Activated CD8-positive, alpha-beta T cell treated with anti-CD3 and anti-CD28 coated beads, Interleukin-2, amount 10 ng/mL, durations not matched to agents 7 days and 5 days (primary cell): ENCODE results near the gene ADGRE2. TPM values are rescaled to one million over a fixed set of nuclear protein-coding genes. Genes with fewer than 3 reads are reported as not detected.

ENCODE experiments used
- ATAC-seq: fragments of 150-1000 bp; cut with Tn5 transposase; one replicate; pipeline ENCODE4 v1.10.0; 2021; ENCODE audit warnings: moderate library complexity
- CTCF ChIA-PET: fragments of 350-600 bp; sonication (Branson Sonifier 250); formaldehyde crosslinking; loops from one replicate; lab custom pipeline; 2021; ENCODE audit warnings: antibody characterized with exemption; lab: Charles Lee
- POLR2A ChIA-PET: fragments of 350-600 bp; sonication (Branson Sonifier 250); formaldehyde crosslinking; loops from one replicate; lab custom pipeline; 2021; ENCODE audit warnings: antibody characterized with exemption; lab: Charles Lee
- DNase-seq: peaks from one replicate; pipeline ENCODE4 v3.0.0-alpha.2; 2020
- H3K27ac Mint-ChIP-seq: one replicate; pipeline ENCODE4 v1.8.0; 2021; ENCODE audit warnings: mild to moderate bottlenecking, mixed read lengths
- H3K27me3 Mint-ChIP-seq: one replicate; pipeline ENCODE4 v1.8.0; 2021; ENCODE audit warnings: low read depth, mixed read lengths
- H3K36me3 Mint-ChIP-seq: one replicate; pipeline ENCODE4 v1.8.0; 2021; ENCODE audit warnings: low read depth, mixed read lengths
- H3K4me1 Mint-ChIP-seq: one replicate; pipeline ENCODE4 v1.8.0; 2021; ENCODE audit warnings: low read depth, mixed read lengths
- H3K4me3 Mint-ChIP-seq: one replicate; pipeline ENCODE4 v1.8.0; 2021; ENCODE audit warnings: mild to moderate bottlenecking, mixed read lengths
- H3K9me3 Mint-ChIP-seq: one replicate; pipeline ENCODE4 v1.8.0; 2022; ENCODE audit warnings: mixed read lengths; ENCODE audit not compliant: insufficient read depth
- total RNA-seq, 2 experiments: library from RNA; stranded (reverse); gene quantifications; one replicate each; pipeline ENCODE4 v1.2.3, GENCODE V29; 2021

The ADGRE2 gene
- total RNA-seq, 2 experiments from 2014 or later: 0.21 to 0.29 TPM

DNA sequence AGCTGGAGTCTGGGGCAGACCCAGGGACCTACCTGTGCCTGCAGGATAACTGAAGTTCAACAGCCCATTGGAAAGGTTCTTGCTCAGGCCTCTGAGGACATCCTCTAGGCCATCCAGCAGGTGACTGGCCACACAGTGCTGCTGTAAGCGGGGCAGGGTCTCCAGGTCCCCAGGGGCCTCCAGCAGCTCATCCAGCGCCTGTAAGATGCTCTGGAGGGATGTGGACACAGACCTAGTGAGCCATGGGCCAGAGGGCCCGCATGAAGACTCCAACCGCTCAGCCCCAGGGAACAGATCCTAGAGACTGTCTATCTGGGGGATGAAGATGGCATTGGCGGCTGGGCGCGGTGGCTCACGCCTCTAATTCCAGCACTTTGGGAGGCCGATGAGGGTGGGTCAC, 14.0 kb downstream of the ADGRE2 start:
- no peaks in the 10 kb centered on the region for H3K36me3 Mint-ChIP-seq
- ATAC-seq: no peak
- POLR2A ChIA-PET: no interaction called here
- CTCF ChIA-PET: no interaction called here
- H3K4me1 Mint-ChIP-seq: no peaks in the 10 kb centered on the region
- no peak overlapping the region for H3K4me3 Mint-ChIP-seq
- H3K9me3 Mint-ChIP-seq: no peaks in the 10 kb centered on the region
- DNase-seq: no peak
- H3K27ac Mint-ChIP-seq: no peak overlapping the region
- no peaks in the 10 kb centered on the region for H3K27me3 Mint-ChIP-seq

DNA sequence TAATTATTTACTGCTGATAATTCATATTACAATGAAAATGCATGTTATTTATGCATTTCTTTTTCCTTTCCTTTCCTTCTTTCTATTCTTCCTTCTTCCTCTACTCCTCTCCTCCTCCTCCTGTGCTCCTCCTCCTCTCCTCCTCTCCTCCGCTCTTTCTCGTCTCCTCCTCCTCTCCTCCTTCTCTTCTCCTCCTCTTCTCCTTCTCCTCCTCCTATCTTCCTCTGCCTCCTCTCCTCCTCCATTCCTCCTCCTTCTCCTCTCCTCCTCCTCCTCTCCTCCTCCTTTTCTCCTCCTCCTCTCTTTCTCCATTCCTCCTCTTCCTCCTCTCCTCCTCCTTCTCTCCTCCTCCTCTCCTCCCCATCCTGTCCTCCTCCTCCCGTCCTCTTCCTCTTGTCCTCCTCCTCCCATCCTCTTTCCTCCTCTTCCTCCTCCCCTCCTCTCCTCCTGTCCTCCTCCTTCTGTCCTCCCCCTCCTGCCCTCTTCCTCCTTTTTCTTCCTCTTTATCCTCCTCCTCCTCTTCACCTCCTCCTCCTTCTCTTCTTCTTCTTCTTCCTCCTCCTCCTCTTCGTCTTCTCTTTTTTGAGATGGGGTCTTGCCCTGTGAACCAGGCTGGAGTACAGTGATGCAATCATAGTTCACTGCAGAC, 14.7 kb downstream of the ADGRE2 start:
- no peaks in the 10 kb centered on the region for H3K36me3 Mint-ChIP-seq
- POLR2A ChIA-PET: no interaction called here

DNA sequence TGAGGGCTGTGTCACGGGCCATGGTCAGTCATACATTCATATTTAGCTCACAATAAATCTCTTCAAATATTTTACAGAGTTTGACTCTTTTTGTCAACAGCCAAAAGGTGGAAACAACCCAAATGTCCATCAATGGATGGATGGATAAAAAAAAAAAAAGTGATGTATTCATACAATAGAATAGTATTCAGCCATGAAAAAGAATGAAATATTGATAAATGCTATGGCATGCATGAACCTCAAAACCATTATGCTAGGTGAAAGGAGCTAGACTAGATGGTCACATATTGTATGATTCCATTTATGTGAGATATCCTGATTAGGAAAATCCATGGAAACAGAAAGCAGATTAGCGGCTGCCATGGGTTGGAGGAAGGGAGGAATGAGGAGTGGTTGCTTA, 16.2 kb downstream of the ADGRE2 start:
- Mint-ChIP-seq H3K4me1 (no peaks in the 10 kb centered on the region), H3K27me3 (no peaks in the 10 kb centered on the region), H3K36me3 (no peaks in the 10 kb centered on the region), H3K9me3 (no peaks in the 10 kb centered on the region), H3K27ac (no peak overlapping the region), H3K4me3 (no peak overlapping the region)
- ChIA-PET CTCF (no interaction called here), POLR2A (no interaction called here)
- no peak for ATAC-seq
- DNase-seq: no peak

More for the DNA sequence above, 14.7 kb downstream of the ADGRE2 start:
- Mint-ChIP-seq H3K9me3 (no peaks in the 10 kb centered on the region), H3K4me1 (no peaks in the 10 kb centered on the region), H3K27ac (no peak overlapping the region), H3K4me3 (no peak overlapping the region), H3K27me3 (no peaks in the 10 kb centered on the region)
- DNase-seq: no peak
- ATAC-seq: no peak
- CTCF ChIA-PET: no interaction called here

DNA sequence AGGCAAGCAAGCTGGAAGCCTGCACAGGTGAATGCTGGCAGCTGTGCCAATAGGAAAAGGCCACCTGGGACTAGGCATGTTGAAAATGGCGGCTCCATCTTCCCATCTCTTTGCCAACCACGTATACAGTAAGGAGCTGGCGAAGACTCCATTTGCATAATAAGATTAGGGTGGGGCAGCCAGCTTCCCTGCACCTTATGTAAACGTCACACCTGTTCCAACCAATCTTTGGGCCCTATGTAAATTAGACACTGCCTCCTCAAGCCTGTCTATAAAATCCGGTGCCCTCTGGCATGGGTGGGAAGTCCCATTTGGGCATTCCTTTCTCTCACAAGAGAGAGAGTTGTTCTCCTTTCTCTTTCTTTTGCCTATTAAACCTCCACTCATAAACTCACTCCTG, 16.8 kb downstream of the ADGRE2 start:
- no peaks in the 10 kb centered on the region for H3K9me3 Mint-ChIP-seq
- ChIA-PET POLR2A (no interaction called here), CTCF (no interaction called here)
- no peak for ATAC-seq
- no peak for DNase-seq
- H3K4me3 Mint-ChIP-seq: no peak overlapping the region
- H3K27me3 Mint-ChIP-seq: no peaks in the 10 kb centered on the region
- H3K36me3 Mint-ChIP-seq: no peaks in the 10 kb centered on the region
- no peaks in the 10 kb centered on the region for H3K4me1 Mint-ChIP-seq
- H3K27ac Mint-ChIP-seq: no peak overlapping the region

DNA sequence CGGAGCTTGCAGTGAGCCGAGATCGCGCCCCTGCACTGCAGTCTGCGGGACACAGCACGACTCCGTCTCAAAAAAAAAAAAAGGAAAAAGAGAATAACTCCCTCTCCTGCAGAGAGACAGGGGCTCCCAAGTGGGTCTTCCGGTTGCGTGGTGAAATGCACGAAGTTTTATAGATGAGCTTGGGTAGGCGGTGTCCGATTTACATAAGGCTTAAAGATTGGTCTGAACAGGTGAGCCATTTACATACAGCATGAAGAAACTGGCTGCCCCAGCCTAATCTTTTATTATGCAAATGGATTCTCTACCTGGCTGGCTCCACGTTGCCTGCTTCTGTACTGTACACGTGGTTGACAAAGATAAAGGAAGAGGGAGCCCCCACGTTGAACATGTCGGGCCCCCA, 19.5 kb downstream of the ADGRE2 start:
- ChIA-PET CTCF (no interaction called here), POLR2A (no interaction called here)
- Mint-ChIP-seq H3K27me3 (no peaks in the 10 kb centered on the region), H3K4me1 (no peaks in the 10 kb centered on the region), H3K4me3 (no peak overlapping the region), H3K9me3 (no peaks in the 10 kb centered on the region), H3K36me3 (no peaks in the 10 kb centered on the region), H3K27ac (no peak overlapping the region)
- ATAC-seq (no peak), DNase-seq (no peak)

DNA sequence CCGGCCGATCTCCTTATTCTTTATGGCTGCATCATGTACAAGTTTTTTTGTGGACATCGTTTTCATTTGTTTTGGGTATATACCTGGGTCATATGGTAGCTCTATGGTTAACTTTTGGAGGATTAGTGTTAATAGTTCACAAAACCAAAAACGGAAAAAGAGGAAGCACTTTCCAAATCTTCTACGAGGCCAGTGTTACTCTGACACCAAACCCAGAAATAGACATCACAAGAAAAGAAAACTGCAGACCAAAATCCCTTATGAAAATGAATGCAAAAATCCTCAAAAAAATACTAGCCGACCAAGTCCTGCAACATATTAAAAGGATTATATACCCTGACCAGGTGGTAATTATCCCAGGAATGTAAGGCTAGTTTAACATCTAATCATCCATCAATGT, 29.8 kb downstream of the ADGRE2 start:
- CTCF ChIA-PET: interaction anchor here (0.7 kb wide), 1 partner anchor 57 kb away, joined by 3 read pairs; no protein-coding TSS in a partner anchor
- Mint-ChIP-seq H3K9me3 (no peaks in the 10 kb centered on the region), H3K4me3 (no peak overlapping the region), H3K27ac (no peak overlapping the region), H3K27me3 (no peaks in the 10 kb centered on the region), H3K36me3 (no peaks in the 10 kb centered on the region), H3K4me1 (no peaks in the 10 kb centered on the region)
- DNase-seq (no peak), ATAC-seq (no peak)
- POLR2A ChIA-PET: no interaction called here

DNA sequence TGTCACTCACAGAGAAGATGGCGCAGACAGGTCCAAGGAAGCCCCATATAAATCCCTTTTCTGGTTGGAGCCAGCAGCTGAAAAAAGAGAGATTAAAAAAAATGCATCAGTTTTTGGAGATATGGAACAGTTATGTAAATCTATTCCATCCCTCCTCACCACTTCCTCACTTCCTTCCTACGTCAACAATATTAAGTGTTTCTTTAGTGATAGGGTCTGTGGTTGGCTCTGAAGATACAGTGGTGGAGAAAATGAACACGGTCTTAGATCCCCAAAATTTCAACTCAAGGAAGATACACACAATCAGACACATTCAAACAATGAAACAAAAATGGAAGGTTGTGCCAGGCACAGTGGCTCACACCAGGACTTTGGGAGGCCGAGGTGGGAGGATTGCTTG, 31.5 kb downstream of the ADGRE2 start:
- Mint-ChIP-seq H3K36me3 (no peaks in the 10 kb centered on the region), H3K27ac (no peak overlapping the region), H3K9me3 (no peaks in the 10 kb centered on the region), H3K27me3 (no peaks in the 10 kb centered on the region), H3K4me1 (no peaks in the 10 kb centered on the region), H3K4me3 (no peak overlapping the region)
- ATAC-seq (no peak), DNase-seq (no peak)
- ChIA-PET CTCF (no interaction called here), POLR2A (no interaction called here)

DNA sequence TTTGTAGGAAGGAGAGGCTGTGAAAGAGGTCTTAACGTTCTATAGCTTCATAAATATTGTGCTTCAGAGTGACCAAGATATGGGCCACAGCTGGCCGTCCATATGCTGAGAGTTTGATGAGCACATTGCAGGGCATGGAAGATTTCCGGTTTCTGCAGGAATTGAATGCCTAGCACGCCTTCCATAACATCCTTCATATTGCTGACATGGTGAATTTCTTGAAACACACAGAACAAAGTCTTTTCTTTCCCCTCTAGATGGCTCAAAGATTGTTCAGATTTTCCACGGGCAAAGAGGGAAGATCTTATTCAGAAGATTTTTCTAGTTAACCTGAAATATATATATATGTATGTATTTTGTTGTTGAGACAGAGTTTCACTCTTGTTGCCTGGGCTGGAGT, 42.4 kb downstream of the ADGRE2 start:
- no peaks in the 10 kb centered on the region for H3K36me3 Mint-ChIP-seq
- no peaks in the 10 kb centered on the region for H3K4me1 Mint-ChIP-seq
- H3K27me3 Mint-ChIP-seq: no peaks in the 10 kb centered on the region
- ATAC-seq (no peak), DNase-seq (no peak)
- H3K9me3 Mint-ChIP-seq: no peaks in the 10 kb centered on the region
- no peak overlapping the region for H3K4me3 Mint-ChIP-seq
- CTCF ChIA-PET: no interaction called here
- POLR2A ChIA-PET: no interaction called here
- no peak overlapping the region for H3K27ac Mint-ChIP-seq

DNA sequence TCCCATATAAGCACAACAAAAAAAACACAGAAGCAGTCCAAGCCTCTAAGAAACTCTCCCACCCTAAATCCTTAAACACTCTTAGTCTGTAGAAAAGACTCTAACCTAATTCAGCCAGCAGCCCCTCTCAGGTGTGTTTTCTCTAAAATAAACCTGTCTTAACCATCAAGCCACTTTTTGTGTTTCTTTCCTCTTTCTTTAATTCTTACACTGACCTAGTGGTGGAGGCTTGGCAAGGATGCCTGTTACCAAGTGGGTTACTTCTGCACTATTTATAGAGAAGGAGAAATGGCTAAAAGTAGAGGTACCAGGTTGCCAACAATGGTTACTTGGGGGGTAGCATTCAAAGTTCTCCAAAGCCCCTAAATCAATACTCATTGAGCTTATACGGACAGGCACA, 44.8 kb downstream of the ADGRE2 start:
- Mint-ChIP-seq H3K9me3 (peaks cover 4% of the 10 kb centered on the region), H3K4me1 (no peaks in the 10 kb centered on the region), H3K27me3 (no peaks in the 10 kb centered on the region), H3K27ac (no peak overlapping the region), H3K4me3 (no peak overlapping the region), H3K36me3 (no peaks in the 10 kb centered on the region)
- no peak for DNase-seq
- ATAC-seq: no peak
- ChIA-PET CTCF (interaction anchor here (1.0 kb wide), 1 partner anchor 43 kb away, joined by 3 read pairs; no protein-coding TSS in a partner anchor), POLR2A (no interaction called here)

DNA sequence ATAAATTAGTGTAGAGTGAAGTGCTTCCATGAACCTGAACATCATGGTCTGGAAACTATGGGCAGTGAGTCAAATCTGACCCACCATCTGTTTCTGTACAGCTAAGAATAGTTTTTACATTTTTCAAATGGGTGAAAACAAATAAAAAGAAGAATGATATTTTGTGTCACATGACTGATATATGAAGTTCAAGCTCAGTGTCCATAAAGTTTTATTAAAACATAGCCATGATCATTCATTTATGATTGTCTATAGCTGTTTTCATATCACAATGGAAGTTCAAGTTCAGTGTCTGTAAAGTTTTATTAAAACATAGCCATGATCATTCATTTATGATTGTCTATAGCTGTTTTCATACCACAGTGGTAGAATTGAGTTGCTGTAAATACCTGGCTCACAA, 45.9 kb downstream of the ADGRE2 start:
- H3K4me3 Mint-ChIP-seq: no peak overlapping the region
- H3K36me3 Mint-ChIP-seq: no peaks in the 10 kb centered on the region
- H3K27ac Mint-ChIP-seq: no peak overlapping the region
- ATAC-seq (no peak), DNase-seq (no peak)
- CTCF ChIA-PET: interaction anchor here (1.0 kb wide), 1 partner anchor 44 kb away, joined by 3 read pairs; no protein-coding TSS in a partner anchor
- no peaks in the 10 kb centered on the region for H3K27me3 Mint-ChIP-seq
- no peaks in the 10 kb centered on the region for H3K4me1 Mint-ChIP-seq
- POLR2A ChIA-PET: no interaction called here
- peaks cover 9% of the 10 kb centered on the region for H3K9me3 Mint-ChIP-seq

DNA sequence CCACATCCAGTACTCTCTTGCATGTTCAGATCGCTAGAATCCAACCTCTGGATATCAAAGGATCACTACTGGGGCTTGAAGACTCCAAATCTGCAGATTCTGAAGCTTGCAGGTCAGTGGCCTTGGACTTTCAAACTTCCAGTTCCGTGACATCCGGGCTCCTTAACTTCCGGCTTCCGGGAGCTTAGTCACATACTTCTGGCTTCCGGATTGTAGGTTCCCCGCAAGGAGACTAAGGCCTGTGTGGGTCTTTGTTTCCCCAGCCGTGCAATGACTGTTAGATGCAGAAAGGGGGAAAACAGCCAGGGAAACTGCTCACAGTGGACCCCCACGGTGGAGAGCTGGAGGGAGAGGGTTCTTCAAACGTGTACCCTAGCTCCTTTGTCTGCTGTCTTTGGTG, 47.2 kb downstream of the ADGRE2 start:
- H3K27me3 Mint-ChIP-seq: no peaks in the 10 kb centered on the region
- H3K4me3 Mint-ChIP-seq: no peak overlapping the region
- H3K4me1 Mint-ChIP-seq: no peaks in the 10 kb centered on the region
- no peaks in the 10 kb centered on the region for H3K36me3 Mint-ChIP-seq
- ChIA-PET CTCF (interaction anchor here (0.7 kb wide), 1 partner anchor 157 kb away, joined by 3 read pairs; no protein-coding TSS in a partner anchor), POLR2A (no interaction called here)
- no peak for ATAC-seq
- H3K27ac Mint-ChIP-seq: no peak overlapping the region
- DNase-seq: no peak
- H3K9me3 Mint-ChIP-seq: peaks cover 13% of the 10 kb centered on the region

DNA sequence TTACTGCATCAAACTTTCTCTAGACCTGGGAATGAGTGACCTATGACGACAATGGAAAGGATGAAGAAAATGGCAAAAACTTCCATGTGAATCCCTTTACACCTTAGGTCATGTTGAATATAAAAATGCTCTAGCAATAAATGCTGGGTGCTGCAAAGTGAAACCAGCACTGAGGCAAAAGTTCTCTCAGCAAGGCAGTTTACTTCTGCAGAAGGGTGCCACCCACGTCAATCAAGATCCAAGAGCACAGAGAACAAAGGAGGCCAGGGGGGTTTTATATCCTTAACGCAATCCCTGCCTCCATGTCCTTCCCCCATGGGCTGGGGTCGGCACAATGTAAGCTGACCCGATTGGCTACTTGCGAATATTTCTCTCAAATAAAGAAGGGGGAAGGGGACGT, 49.8 kb downstream of the ADGRE2 start:
- no peaks in the 10 kb centered on the region for H3K27me3 Mint-ChIP-seq
- no peak for ATAC-seq
- POLR2A ChIA-PET: no interaction called here
- H3K36me3 Mint-ChIP-seq: no peaks in the 10 kb centered on the region
- H3K27ac Mint-ChIP-seq: no peak overlapping the region
- CTCF ChIA-PET: no interaction called here
- H3K4me3 Mint-ChIP-seq: no peak overlapping the region
- no peaks in the 10 kb centered on the region for H3K4me1 Mint-ChIP-seq
- no peak for DNase-seq
- H3K9me3 Mint-ChIP-seq: peaks cover 14% of the 10 kb centered on the region

DNA sequence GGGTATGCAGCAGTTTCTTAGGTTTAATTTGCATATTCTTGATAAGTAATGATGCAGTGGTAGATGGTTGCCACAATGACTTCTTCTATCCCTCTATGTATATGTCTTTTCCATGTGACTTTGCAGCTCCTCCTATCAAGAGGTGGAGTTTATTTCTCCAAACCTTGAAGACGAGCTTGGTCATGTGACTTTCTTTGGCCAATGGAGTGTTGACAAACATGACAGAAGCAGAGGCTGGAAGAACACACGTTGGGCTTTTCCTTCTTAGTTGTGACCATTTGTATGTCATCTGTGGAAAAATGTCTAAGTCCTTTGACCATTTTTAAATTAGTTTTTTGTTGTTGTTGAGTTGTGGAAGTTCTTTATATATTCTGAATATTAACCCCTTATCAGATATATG, 56.2 kb downstream of the ADGRE2 start:
- H3K9me3 Mint-ChIP-seq: peaks cover 46% of the 10 kb centered on the region
- no peak overlapping the region for H3K4me3 Mint-ChIP-seq
- DNase-seq: no peak
- ATAC-seq: no peak
- ChIA-PET POLR2A (no interaction called here), CTCF (interaction anchor here (0.7 kb wide), 1 partner anchor 354 kb away, joined by 3 read pairs; no protein-coding TSS in a partner anchor)
- H3K36me3 Mint-ChIP-seq: peaks cover 35% of the 10 kb centered on the region
- no peak overlapping the region for H3K27ac Mint-ChIP-seq
- no peaks in the 10 kb centered on the region for H3K4me1 Mint-ChIP-seq
- no peaks in the 10 kb centered on the region for H3K27me3 Mint-ChIP-seq
